Endothelial cell of umbilical vein (primary cell): ENCODE data around the gene C1QC.

Source experiments
- EZH2 ChIP-seq: IDR thresholded peaks from 2 replicates; pipeline ENCODE4 v1.6.1; 2012; ENCODE audit warnings: borderline replicate concordance, low read depth, mild to moderate bottlenecking, moderate library complexity, low read length, inconsistent platforms; ENCODE audit not compliant: severe bottlenecking
- MYC ChIP-seq: IDR thresholded peaks from one replicate; pipeline ENCODE4 v1.6.1; 2011; ENCODE audit warnings: mild to moderate bottlenecking, low read depth, low read length
- POLR2A ChIP-seq: IDR thresholded peaks from 2 replicates; pipeline ENCODE4 v1.6.1; 2012; ENCODE audit warnings: low read depth, mild to moderate bottlenecking, control low read depth, low read length
- POLR2AphosphoS5 ChIP-seq: IDR thresholded peaks from 2 replicates; pipeline ENCODE4 v1.6.1; 2012; ENCODE audit warnings: low read depth, mild to moderate bottlenecking, control low read depth, low read length, moderate library complexity; ENCODE audit not compliant: insufficient read depth
- TF ChIP-seq, protein P1 (sequence below), 2 donors: IDR thresholded peaks; 1 replicate in 1 of 2; 2 replicates in 1 of 2; pipeline ENCODE4 v1.5.1; 2011; ENCODE audit warnings: low read length in 2 of 2, mild to moderate bottlenecking in 2 of 2, moderate library complexity in 2 of 2, control low read depth in 1 of 2, inconsistent platforms in 1 of 2, low read depth in 1 of 2; ENCODE audit not compliant: insufficient read depth in 1 of 2; ENCODE audit errors: extremely low read depth in 1 of 2

DNA sequence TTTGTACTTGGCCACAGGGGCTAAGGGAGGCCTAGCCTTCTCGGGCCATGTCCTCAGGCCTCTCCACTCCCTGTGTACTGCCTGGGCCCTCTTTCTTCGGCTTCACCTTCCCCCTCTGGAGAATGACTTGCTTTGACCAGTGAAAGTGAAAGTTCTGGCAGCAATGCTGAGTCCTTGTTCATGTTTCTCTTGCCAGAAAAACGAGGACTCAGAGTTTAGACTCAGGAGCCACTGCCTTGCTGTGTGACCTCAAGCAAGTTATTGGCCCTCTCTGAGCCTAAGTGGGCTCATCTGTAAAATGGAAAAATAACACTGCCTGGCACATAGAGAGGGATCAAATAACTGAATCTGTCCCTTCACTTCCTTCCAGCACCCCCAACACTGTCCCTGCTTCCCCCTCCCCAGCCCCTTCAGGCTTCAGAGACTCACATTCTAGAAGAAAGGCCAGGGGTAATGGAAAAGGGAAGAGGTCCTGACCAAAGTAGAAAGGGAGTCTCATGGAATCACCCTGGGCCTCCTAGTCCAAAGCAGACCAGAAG is 5.5 kb upstream of the C1QC start:
- TF ChIP-seq, protein P1, sequence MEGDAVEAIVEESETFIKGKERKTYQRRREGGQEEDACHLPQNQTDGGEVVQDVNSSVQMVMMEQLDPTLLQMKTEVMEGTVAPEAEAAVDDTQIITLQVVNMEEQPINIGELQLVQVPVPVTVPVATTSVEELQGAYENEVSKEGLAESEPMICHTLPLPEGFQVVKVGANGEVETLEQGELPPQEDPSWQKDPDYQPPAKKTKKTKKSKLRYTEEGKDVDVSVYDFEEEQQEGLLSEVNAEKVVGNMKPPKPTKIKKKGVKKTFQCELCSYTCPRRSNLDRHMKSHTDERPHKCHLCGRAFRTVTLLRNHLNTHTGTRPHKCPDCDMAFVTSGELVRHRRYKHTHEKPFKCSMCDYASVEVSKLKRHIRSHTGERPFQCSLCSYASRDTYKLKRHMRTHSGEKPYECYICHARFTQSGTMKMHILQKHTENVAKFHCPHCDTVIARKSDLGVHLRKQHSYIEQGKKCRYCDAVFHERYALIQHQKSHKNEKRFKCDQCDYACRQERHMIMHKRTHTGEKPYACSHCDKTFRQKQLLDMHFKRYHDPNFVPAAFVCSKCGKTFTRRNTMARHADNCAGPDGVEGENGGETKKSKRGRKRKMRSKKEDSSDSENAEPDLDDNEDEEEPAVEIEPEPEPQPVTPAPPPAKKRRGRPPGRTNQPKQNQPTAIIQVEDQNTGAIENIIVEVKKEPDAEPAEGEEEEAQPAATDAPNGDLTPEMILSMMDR (IDR thresholded peaks at IDR 0.05; ENCODE audit: extremely low read depth in 1 of 2, insufficient read depth in 1 of 2, low read depth in 1 of 2, low read length in 2 of 2), result no peak
- TF ChIP-seq POLR2A, result no peak
- TF ChIP-seq EZH2, result no peak
- no peak for TF ChIP-seq MYC
- TF ChIP-seq POLR2AphosphoS5, result no peak
